ENCODE results near the gene FHIT.

DNA sequence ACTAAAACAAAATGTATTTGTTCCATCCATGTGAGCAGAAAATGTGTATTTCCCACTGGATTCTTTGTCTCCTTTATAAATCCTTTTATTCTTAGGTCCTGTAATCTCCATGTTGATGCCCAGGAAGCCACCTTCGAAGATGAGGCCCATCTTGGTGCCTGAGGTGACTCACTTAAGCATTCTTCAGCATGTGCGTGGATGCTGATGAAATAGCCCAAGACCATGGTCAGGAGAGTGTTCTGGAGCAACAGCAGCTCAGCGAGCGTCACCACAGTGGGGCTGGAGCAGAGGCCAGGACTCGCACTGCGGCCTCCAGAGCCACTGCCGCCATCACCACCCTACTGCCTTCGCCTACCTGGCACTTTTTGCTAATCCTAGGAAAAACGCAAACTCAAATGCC is 520.9 kb downstream of the FHIT start:
- TF ChIP-seq, protein P1, sequence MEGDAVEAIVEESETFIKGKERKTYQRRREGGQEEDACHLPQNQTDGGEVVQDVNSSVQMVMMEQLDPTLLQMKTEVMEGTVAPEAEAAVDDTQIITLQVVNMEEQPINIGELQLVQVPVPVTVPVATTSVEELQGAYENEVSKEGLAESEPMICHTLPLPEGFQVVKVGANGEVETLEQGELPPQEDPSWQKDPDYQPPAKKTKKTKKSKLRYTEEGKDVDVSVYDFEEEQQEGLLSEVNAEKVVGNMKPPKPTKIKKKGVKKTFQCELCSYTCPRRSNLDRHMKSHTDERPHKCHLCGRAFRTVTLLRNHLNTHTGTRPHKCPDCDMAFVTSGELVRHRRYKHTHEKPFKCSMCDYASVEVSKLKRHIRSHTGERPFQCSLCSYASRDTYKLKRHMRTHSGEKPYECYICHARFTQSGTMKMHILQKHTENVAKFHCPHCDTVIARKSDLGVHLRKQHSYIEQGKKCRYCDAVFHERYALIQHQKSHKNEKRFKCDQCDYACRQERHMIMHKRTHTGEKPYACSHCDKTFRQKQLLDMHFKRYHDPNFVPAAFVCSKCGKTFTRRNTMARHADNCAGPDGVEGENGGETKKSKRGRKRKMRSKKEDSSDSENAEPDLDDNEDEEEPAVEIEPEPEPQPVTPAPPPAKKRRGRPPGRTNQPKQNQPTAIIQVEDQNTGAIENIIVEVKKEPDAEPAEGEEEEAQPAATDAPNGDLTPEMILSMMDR (IDR thresholded peaks at IDR 0.05) = no peak
- no peak for TF ChIP-seq POLR2A (IDR thresholded peaks at IDR 0.05)

All from Peyer's patch (tissue), 4 donors.